ENCODE measurements around the gene OR2Z1. TPM values are rescaled to one million over a fixed set of nuclear protein-coding genes. Genes with fewer than 3 reads are reported as not detected.

OR2Z1 gene
- polyA plus RNA-seq, 1 of the 3 experiments (the other 2 are of a cell fraction) = not detected

DNA sequence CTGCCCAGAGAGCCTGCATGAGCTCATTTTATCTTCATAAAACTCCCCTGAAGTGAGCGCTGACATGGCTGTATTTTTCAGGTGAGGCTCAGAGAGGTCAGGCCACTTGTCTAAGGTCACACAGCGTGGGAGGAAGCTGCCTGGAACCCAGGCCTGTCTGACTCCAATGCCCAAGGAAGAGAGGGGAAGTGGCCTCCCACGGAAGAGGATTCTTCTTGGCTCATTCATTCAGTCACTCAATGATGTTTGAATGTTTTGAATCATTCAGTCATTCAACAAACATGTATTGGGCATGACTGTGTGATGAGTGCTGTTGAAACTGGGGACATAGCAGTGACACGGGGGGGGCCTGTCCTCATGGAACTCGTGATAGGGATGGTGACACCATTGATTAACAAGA, 34.9 kb upstream of the OR2Z1 start:
- Histone ChIP-seq H4K20me1 (ENCODE audit: insufficient read depth) (no peaks in the 10 kb centered on the region), H3K4me3 (ENCODE audit: low read depth in 2 of 2, low read length in 1 of 2) (no peak overlapping the region), H3K4me2 (no peak overlapping the region), H3K9me3 (no peaks in the 10 kb centered on the region), H2AFZ (ENCODE audit: low read depth) (no peak overlapping the region), H3K36me3 (replicated peaks in 1 of 2; ENCODE audit: control insufficient read depth in 1 of 2, insufficient read depth in 2 of 2, low read length in 1 of 2) (no peaks in the 10 kb centered on the region), H3K9me2 (no peaks in the 10 kb centered on the region), H3F3A (replicated peaks; ENCODE audit: insufficient read depth) (no peaks in the 10 kb centered on the region), H3K9ac (no peak overlapping the region), H3K4me1 (ENCODE audit: control insufficient read depth in 1 of 2, insufficient read depth in 2 of 2, low read depth in 1 of 2, low read length in 1 of 2) (no peaks in the 10 kb centered on the region), H3K79me2 (ENCODE audit: insufficient read depth) (no peaks in the 10 kb centered on the region), H3K27me3 (ENCODE audit: insufficient read depth) (peaks cover 11% of the 10 kb centered on the region; the same call in 1 of the 2 replicates), H3K27ac (ENCODE audit: low read depth in 2 of 2, low read length in 1 of 2) (no peak overlapping the region)
- no peak for DNase-seq
- WGBS (ENCODE audit: low lambda C conversion rate) = 7% methylated on average over 5 of the region's 5 CpGs
- TF ChIP-seq MEF2A (IDR thresholded peaks at IDR 0.05; ENCODE audit: borderline replicate concordance, low read depth) (no peak), NRF1 (IDR thresholded peaks at IDR 0.05; ENCODE audit: low read depth, low read length) (no peak)
- ChIA-PET CTCF (interaction anchor here (1.5 to 2.3 kb wide), 2 partner anchors 22 to 106 kb away, joined by 3 to 9 read pairs; no protein-coding TSS in a partner anchor), POLR2A (no interaction called here)

DNA sequence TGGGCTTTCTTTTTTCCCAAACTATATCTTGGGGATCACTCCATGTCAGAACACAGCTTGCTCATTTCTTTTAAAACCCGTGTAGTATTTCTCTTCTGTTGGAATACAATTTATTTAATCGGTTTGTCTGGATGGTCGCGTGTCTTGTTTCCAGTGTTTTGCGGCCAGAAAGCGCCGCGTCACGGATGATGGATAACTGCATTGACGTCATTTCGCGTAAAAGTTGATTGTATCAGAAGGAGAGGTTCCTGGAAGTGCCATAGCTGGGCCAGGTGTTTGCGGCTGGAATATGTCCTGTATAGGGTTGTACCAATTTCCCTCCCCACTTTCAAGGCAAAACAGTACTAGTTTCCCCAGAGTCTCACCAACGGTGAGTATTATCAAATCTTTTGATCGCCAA, 32.5 kb upstream of the OR2Z1 start:
- no peaks in the 10 kb centered on the region for H3K36me3 ChIP-seq (replicated peaks in 1 of 2; ENCODE audit: control insufficient read depth in 1 of 2, insufficient read depth in 2 of 2, low read length in 1 of 2)
- POLR2A ChIA-PET = no interaction called here
- no peaks in the 10 kb centered on the region for H3F3A ChIP-seq (replicated peaks; ENCODE audit: insufficient read depth)
- H3K27me3 ChIP-seq (ENCODE audit: insufficient read depth) = peaks cover 11% of the 10 kb centered on the region; the same call in 1 of the 2 replicates
- no peaks in the 10 kb centered on the region for H4K20me1 ChIP-seq (ENCODE audit: insufficient read depth)
- no peak overlapping the region for H3K4me3 ChIP-seq (ENCODE audit: low read depth in 2 of 2, low read length in 1 of 2)
- no peaks in the 10 kb centered on the region for H3K9me3 ChIP-seq
- no peak overlapping the region for H3K4me2 ChIP-seq
- no peaks in the 10 kb centered on the region for H3K79me2 ChIP-seq (ENCODE audit: insufficient read depth)
- H3K4me1 ChIP-seq (ENCODE audit: control insufficient read depth in 1 of 2, insufficient read depth in 2 of 2, low read depth in 1 of 2, low read length in 1 of 2) = no peaks in the 10 kb centered on the region
- WGBS (ENCODE audit: low lambda C conversion rate) = 33% methylated on average over 15 of the region's 15 CpGs
- H3K9ac ChIP-seq = no peak overlapping the region
- no peak overlapping the region for H2AFZ ChIP-seq (ENCODE audit: low read depth)
- CTCF ChIA-PET = interaction anchor here (1.5 to 2.4 kb wide), 2 partner anchors 35 to 108 kb away, joined by 4 to 7 read pairs; no protein-coding TSS in a partner anchor
- TF ChIP-seq, protein P1, sequence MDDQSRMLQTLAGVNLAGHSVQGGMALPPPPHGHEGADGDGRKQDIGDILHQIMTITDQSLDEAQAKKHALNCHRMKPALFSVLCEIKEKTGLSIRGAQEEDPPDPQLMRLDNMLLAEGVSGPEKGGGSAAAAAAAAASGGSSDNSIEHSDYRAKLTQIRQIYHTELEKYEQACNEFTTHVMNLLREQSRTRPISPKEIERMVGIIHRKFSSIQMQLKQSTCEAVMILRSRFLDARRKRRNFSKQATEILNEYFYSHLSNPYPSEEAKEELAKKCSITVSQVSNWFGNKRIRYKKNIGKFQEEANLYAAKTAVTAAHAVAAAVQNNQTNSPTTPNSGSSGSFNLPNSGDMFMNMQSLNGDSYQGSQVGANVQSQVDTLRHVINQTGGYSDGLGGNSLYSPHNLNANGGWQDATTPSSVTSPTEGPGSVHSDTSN (IDR thresholded peaks at IDR 0.05) = no peak
- no peak for TF ChIP-seq FOXJ3 (CRISPR knock-in tag; IDR thresholded peaks at IDR 0.05)
- DNase-seq = no peak
- no peaks in the 10 kb centered on the region for H3K9me2 ChIP-seq
- no peak overlapping the region for H3K27ac ChIP-seq (ENCODE audit: low read depth in 2 of 2, low read length in 1 of 2)

DNA sequence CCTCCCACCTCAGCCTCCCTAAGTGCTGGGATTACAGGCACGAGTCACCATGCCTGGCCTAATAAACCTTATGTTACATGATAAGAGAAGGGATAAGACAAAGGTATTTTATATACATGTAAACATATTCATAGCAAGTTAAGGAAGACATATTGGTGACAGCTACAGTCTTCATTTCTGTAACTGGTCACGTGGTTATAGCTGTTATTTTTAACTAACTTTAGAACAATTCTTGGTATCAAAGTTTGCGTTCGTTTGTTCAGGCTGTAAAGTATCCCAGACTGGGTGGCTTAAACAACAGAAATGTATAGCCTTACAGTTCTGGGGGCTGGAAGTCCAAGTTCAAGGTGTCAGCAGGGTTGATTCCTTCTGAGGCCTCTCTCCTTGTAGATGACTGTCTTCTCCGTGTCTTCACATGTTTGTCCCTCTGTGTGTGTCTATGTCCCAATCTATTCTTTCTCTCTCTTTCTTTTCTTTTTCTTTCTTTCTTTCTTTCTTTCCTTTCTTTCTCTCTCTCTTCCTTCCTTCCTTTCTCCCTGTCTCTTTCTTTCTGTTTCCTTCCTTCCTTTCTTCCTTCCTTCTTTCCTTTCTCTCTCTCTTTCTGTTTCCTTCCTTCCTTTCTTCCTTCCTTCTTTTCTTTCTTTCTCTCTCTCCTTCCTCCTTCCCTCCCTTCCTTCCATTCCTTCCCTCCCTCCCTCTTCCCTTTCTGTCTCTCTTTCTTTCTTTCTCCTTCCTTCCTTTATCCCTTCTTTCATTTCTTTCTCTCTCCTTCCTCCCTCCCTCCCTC, 30.5 kb upstream of the OR2Z1 start:
- DNase-seq = no peak
- CTCF ChIA-PET = interaction anchor here (2.4 kb wide), 1 partner anchor 110 kb away, joined by 7 read pairs; no protein-coding TSS in a partner anchor
- TF ChIP-seq SIN3A (IDR thresholded peaks at IDR 0.05; ENCODE audit: borderline replicate concordance, low read depth, low read length) (no peak), TAF1 (IDR thresholded peaks at IDR 0.05; ENCODE audit: borderline replicate concordance, low read depth, low read length) (no peak), MXI1 (IDR thresholded peaks at IDR 0.05; ENCODE audit: low read depth, low read length) (no peak), JUND (IDR thresholded peaks at IDR 0.05) (no peak), NRF1 (IDR thresholded peaks at IDR 0.05; ENCODE audit: low read depth, low read length) (no peak), POLR2AphosphoS5 (IDR thresholded peaks at IDR 0.05; ENCODE audit: low read depth, low read length) (no peak), RAD21 (IDR thresholded peaks at IDR 0.05; ENCODE audit: low read length) (no peak), FOSL2 (IDR thresholded peaks at IDR 0.05; ENCODE audit: borderline replicate concordance, low read depth) (no peak)
- TF ChIP-seq, protein P2, sequence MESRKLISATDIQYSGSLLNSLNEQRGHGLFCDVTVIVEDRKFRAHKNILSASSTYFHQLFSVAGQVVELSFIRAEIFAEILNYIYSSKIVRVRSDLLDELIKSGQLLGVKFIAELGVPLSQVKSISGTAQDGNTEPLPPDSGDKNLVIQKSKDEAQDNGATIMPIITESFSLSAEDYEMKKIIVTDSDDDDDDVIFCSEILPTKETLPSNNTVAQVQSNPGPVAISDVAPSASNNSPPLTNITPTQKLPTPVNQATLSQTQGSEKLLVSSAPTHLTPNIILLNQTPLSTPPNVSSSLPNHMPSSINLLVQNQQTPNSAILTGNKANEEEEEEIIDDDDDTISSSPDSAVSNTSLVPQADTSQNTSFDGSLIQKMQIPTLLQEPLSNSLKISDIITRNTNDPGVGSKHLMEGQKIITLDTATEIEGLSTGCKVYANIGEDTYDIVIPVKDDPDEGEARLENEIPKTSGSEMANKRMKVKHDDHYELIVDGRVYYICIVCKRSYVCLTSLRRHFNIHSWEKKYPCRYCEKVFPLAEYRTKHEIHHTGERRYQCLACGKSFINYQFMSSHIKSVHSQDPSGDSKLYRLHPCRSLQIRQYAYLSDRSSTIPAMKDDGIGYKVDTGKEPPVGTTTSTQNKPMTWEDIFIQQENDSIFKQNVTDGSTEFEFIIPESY (IDR thresholded peaks at IDR 0.05; ENCODE audit: borderline replicate concordance, low read depth) = no peak
- TF ChIP-seq, protein P1 (IDR thresholded peaks at IDR 0.05) = no peak

More for the DNA sequence above, 30.5 kb upstream of the OR2Z1 start:
- H3K9me2 ChIP-seq = no peaks in the 10 kb centered on the region
- no peak overlapping the region for H3K9ac ChIP-seq
- no peaks in the 10 kb centered on the region for H3K9me3 ChIP-seq
- H3K27ac ChIP-seq (ENCODE audit: low read depth in 2 of 2, low read length in 1 of 2) = no peak overlapping the region
- H3K4me3 ChIP-seq (ENCODE audit: low read depth in 2 of 2, low read length in 1 of 2) = no peak overlapping the region
- no peaks in the 10 kb centered on the region for H3K4me1 ChIP-seq (ENCODE audit: control insufficient read depth in 1 of 2, insufficient read depth in 2 of 2, low read depth in 1 of 2, low read length in 1 of 2)
- H3K79me2 ChIP-seq (ENCODE audit: insufficient read depth) = no peaks in the 10 kb centered on the region
- no peak overlapping the region for H2AFZ ChIP-seq (ENCODE audit: low read depth)
- peaks cover 11% of the 10 kb centered on the region; the same call in 1 of the 2 replicates for H3K27me3 ChIP-seq (ENCODE audit: insufficient read depth)
- WGBS (ENCODE audit: low lambda C conversion rate) = 6% methylated on average over 5 of the region's 5 CpGs
- H3F3A ChIP-seq (replicated peaks; ENCODE audit: insufficient read depth) = no peaks in the 10 kb centered on the region
- H3K36me3 ChIP-seq (replicated peaks in 1 of 2; ENCODE audit: control insufficient read depth in 1 of 2, insufficient read depth in 2 of 2, low read length in 1 of 2) = no peaks in the 10 kb centered on the region
- no peak overlapping the region for H3K4me2 ChIP-seq
- POLR2A ChIA-PET = no interaction called here
- H4K20me1 ChIP-seq (ENCODE audit: insufficient read depth) = no peaks in the 10 kb centered on the region

All from SK-N-SH (cell line).